CD4-positive, alpha-beta T cell (primary cell): Measurements from ENCODE around the gene BCL2. TPM values are rescaled to one million over a fixed set of nuclear protein-coding genes. Genes with fewer than 3 reads are reported as not detected.

Source experiments
- ATAC-seq: fragments of 200-7000 bp; cut with Tn5 transposase; one replicate; pipeline ENCODE4 v1.10.0; 2022; ENCODE audit warnings: mild to moderate bottlenecking; ENCODE audit not compliant: poor library complexity
- CTCF ChIA-PET: fragments of 350-600 bp; sonication (Branson Sonifier 250); formaldehyde crosslinking; loops from one replicate; lab custom pipeline; 2021; ENCODE audit warnings: antibody characterized with exemption, inconsistent platforms; lab: Charles Lee
- POLR2A ChIA-PET: fragments of 350-600 bp; sonication (Branson Sonifier 250); formaldehyde crosslinking; loops from one replicate; lab custom pipeline; 2021; ENCODE audit warnings: antibody characterized with exemption, inconsistent platforms; lab: Charles Lee
- DNase-seq, 14 experiments: peaks; one replicate each; pipeline ENCODE4 v3.0.0-alpha.2; 2013 to 2020; ENCODE audit warnings: mixed read lengths in 2 of 14
- H3K27ac ChIP-seq, 2 donors: one replicate each; pipeline versions ENCODE4 v1.5.1 to v1.7.0; 2013; ENCODE audit warnings: low read length in 2 of 2, low read depth in 1 of 2, mild to moderate bottlenecking in 1 of 2
- H3K27me3 ChIP-seq, 2 experiments: 1 replicate in 1 of 2; 2 replicates in 1 of 2; pipeline versions ENCODE4 v1.6.1 to v1.7.0; 2013; ENCODE audit warnings: low read length in 2 of 2, control low read depth in 1 of 2, mild to moderate bottlenecking in 1 of 2, moderate library complexity in 1 of 2; ENCODE audit not compliant: insufficient read depth in 2 of 2, control insufficient read depth in 1 of 2
- H3K36me3 ChIP-seq: one replicate; pipeline ENCODE4 v1.6.1; 2013; ENCODE audit warnings: low read length, control low read depth; ENCODE audit not compliant: insufficient read depth
- H3K4me1 ChIP-seq: one replicate; pipeline ENCODE4 v1.6.1; 2013; ENCODE audit warnings: low read length, control low read depth; ENCODE audit not compliant: insufficient read depth
- H3K4me3 ChIP-seq: one replicate; pipeline ENCODE4 v1.5.1; 2013; ENCODE audit warnings: mild to moderate bottlenecking, low read length, moderate library complexity
- H3K9me3 ChIP-seq, 2 experiments: 1 replicate in 1 of 2; 2 replicates in 1 of 2; pipeline versions ENCODE4 v1.6.1 to v1.7.0; 2013; ENCODE audit warnings: low read length in 2 of 2, mild to moderate bottlenecking in 2 of 2, control low read depth in 1 of 2, moderate library complexity in 1 of 2; ENCODE audit not compliant: control insufficient read depth in 1 of 2, insufficient read depth in 1 of 2
- H3K27ac Mint-ChIP-seq: one replicate; pipeline ENCODE4 v1.8.0; 2020; ENCODE audit warnings: mixed read lengths
- H3K27me3 Mint-ChIP-seq: one replicate; pipeline ENCODE4 v1.8.0; 2021; ENCODE audit warnings: mixed read lengths
- H3K36me3 Mint-ChIP-seq: one replicate; pipeline ENCODE4 v1.8.0; 2021; ENCODE audit warnings: low read depth, mixed read lengths
- H3K4me1 Mint-ChIP-seq: one replicate; pipeline ENCODE4 v1.8.0; 2021; ENCODE audit warnings: low read depth, mixed read lengths
- H3K4me3 Mint-ChIP-seq: one replicate; pipeline ENCODE4 v1.8.0; 2020; ENCODE audit warnings: mild to moderate bottlenecking, mixed read lengths
- H3K9me3 Mint-ChIP-seq: one replicate; pipeline ENCODE4 v1.8.0; 2020; ENCODE audit warnings: mixed read lengths
- intact Hi-C, 2 experiments: fragments of 100-400 bp; cut with DNase I in 1 of 2; cut with micrococcal nuclease in 1 of 2; formaldehyde crosslinking; loops; one replicate each; pipeline versions ENCODE4 v1.15.1 to v1.9.0; 2023 to 2025; cut with DNase I, micrococcal nuclease
- total RNA-seq, 174 experiments: library from RNA in 2 of 174; stranded (reverse) in 2 of 174; gene quantifications; one replicate each; pipeline ENCODE4 v1.2.3 and lab custom pipeline; 2021 to 2026
- TF ChIP-seq, protein P1 (sequence below): fragments of 200-600 bp; IDR thresholded peaks from one replicate; pipeline ENCODE4 v1.8.0; 2022; ENCODE audit warnings: antibody characterized with exemption, mild to moderate bottlenecking

The BCL2 gene
- total RNA-seq, 2 experiments from 2014 or later, result 40.1 to 40.3 TPM

DNA sequence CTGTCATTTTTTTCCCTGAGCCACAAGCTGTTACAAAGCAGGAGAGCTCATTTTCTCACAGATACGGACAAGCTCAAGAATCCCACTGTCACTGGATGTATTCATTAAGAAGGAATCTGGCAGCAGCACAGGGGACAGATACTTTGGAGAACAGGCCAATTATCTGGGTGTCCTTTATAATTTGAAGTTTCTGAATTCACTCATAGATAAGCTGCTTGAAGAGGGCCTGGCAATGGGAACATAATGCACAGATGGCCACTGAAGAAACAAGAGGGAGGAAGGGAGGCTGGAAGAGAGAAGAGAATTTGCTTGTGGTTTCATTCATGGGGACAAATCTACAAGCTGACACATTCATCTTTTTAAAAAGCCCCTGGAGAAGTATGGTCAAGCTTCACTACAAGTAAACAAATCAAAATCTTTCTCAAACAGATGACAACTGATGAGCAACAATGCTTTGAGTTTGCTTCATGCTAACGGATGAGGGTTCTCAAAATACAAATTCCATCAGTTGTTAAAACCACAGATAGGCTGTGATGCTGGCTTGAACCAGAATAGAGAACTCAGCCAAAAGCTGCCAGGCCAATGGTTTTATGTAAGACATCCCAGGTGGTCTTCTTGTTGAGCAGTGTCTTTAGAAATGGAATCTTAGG lies 11.9 kb downstream of the BCL2 start:
- TF ChIP-seq, protein P1, sequence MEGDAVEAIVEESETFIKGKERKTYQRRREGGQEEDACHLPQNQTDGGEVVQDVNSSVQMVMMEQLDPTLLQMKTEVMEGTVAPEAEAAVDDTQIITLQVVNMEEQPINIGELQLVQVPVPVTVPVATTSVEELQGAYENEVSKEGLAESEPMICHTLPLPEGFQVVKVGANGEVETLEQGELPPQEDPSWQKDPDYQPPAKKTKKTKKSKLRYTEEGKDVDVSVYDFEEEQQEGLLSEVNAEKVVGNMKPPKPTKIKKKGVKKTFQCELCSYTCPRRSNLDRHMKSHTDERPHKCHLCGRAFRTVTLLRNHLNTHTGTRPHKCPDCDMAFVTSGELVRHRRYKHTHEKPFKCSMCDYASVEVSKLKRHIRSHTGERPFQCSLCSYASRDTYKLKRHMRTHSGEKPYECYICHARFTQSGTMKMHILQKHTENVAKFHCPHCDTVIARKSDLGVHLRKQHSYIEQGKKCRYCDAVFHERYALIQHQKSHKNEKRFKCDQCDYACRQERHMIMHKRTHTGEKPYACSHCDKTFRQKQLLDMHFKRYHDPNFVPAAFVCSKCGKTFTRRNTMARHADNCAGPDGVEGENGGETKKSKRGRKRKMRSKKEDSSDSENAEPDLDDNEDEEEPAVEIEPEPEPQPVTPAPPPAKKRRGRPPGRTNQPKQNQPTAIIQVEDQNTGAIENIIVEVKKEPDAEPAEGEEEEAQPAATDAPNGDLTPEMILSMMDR, result no peak
- Mint-ChIP-seq H3K27ac (peak overlapping the region; percentile 38), H3K27me3 (no peaks in the 10 kb centered on the region), H3K9me3 (no peaks in the 10 kb centered on the region), H3K36me3 (peaks cover 4% of the 10 kb centered on the region), H3K4me3 (no peak overlapping the region), H3K4me1 (peaks cover 88% of the 10 kb centered on the region)
- DNase-seq (no peak), ATAC-seq (no peak)
- ChIA-PET CTCF (interaction anchor here (1.1 to 3.6 kb wide), 2 partner anchors 11 to 121 kb away, joined by 4 to 25 read pairs; partner anchors contain the start of gene BCL2), POLR2A (interaction anchor here (1.3 to 6.0 kb wide), 4 partner anchors 9 to 150 kb away, joined by 3 to 30 read pairs (median 10); partner anchors contain the start of gene BCL2)
- Histone ChIP-seq H3K4me1 (peaks cover 41% of the 10 kb centered on the region), H3K4me3 (no peak overlapping the region), H3K27me3 (no peaks in the 10 kb centered on the region), H3K9me3 (no peaks in the 10 kb centered on the region), H3K36me3 (peaks cover 9% of the 10 kb centered on the region), H3K27ac (no peak overlapping the region)
- intact Hi-C loops, result no loop called here

DNA sequence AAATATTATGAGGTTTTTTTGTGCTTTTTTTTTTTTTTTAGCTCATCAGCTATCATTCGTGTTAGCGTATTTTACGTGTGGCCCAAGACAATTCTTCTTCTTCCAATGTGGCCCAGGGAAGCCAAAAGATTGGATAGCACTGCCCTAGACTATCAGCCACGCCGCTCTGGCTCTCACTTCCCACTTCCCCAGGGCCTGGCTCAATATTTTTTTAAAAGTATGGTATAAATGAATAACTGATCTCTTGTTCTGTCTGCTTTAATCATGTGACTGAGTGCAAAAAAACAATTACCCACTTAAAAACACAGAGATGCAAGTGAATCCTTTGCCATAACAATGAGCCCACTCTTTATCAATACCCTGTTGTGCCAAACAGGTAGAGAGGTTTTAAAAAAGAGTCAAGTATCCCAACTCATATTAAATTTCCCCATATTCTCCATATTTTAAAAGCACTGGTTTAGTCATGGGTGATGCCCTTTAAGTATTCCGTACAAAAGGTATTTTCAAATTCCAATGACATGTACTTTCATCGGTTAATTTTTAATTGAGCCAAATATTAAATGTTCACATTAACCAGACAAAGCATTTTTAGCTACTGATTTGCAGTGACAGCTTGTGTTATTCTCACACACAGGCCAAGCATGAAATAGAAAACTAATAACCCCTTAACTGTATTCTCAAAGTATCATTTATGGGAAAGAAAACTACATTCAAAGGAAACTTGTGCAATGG lies 12.6 kb downstream of the BCL2 start:
- H3K27me3 Mint-ChIP-seq, result no peaks in the 10 kb centered on the region
- peak overlapping the region; percentile 38 for H3K27ac Mint-ChIP-seq
- H3K4me1 Mint-ChIP-seq, result peaks cover 88% of the 10 kb centered on the region
- DNase-seq, result no peak
- TF ChIP-seq, protein P1, result no peak
- peaks cover 4% of the 10 kb centered on the region for H3K36me3 Mint-ChIP-seq
- no peak overlapping the region for H3K4me3 Mint-ChIP-seq
- H3K9me3 Mint-ChIP-seq, result no peaks in the 10 kb centered on the region
- no peak overlapping the region for H3K4me3 ChIP-seq
- H3K9me3 ChIP-seq, result no peaks in the 10 kb centered on the region
- peaks cover 8% of the 10 kb centered on the region for H3K36me3 ChIP-seq
- H3K27ac ChIP-seq, result no peak overlapping the region
- H3K27me3 ChIP-seq, result no peaks in the 10 kb centered on the region
- ATAC-seq, result no peak
- ChIA-PET CTCF (interaction anchor here (1.1 to 3.6 kb wide), 2 partner anchors 11 to 121 kb away, joined by 4 to 25 read pairs; partner anchors contain the start of gene BCL2), POLR2A (interaction anchor here (1.3 to 6.0 kb wide), 4 partner anchors 8 to 150 kb away, joined by 3 to 30 read pairs (median 10); partner anchors contain the start of gene BCL2)
- intact Hi-C loops, result no loop called here
- H3K4me1 ChIP-seq, result peaks cover 44% of the 10 kb centered on the region

- H3K27me3 Mint-ChIP-seq, result no peaks in the 10 kb centered on the region
- no peaks in the 10 kb centered on the region for H3K9me3 Mint-ChIP-seq
- H3K9me3 ChIP-seq, result no peaks in the 10 kb centered on the region
- peaks cover 87% of the 10 kb centered on the region for H3K4me1 Mint-ChIP-seq
- peaks cover 9% of the 10 kb centered on the region for H3K36me3 Mint-ChIP-seq
- DNase-seq, result no peak
- no peak overlapping the region for H3K4me3 ChIP-seq
- H3K4me1 ChIP-seq, result peaks cover 47% of the 10 kb centered on the region
- TF ChIP-seq, protein P1, result no peak
- H3K27ac ChIP-seq, result no peak overlapping the region
- H3K27ac Mint-ChIP-seq, result peak overlapping the region; percentile 38
- ChIA-PET POLR2A (interaction anchor here (6.0 kb wide), 1 partner anchor 12 kb away, joined by 30 read pairs; the partner anchor contains the start of gene BCL2), CTCF (interaction anchor here (1.1 to 3.6 kb wide), 2 partner anchors 12 to 120 kb away, joined by 4 to 25 read pairs; partner anchors contain the start of gene BCL2)
- no peaks in the 10 kb centered on the region for H3K27me3 ChIP-seq
- peaks cover 11% of the 10 kb centered on the region for H3K36me3 ChIP-seq
- no peak overlapping the region for H3K4me3 Mint-ChIP-seq
- ATAC-seq, result no peak
- intact Hi-C loops, result no loop called here
Measured at GRCh38 chr18:63306249-63306648, 13.3 kb downstream of the BCL2 start.
